Kidney (tissue), 14 donors: ENCODE measurements around the gene ZNF652. TPM values are rescaled to one million over a fixed set of nuclear protein-coding genes. Genes with fewer than 3 reads are reported as not detected.
A peak's percentile ranks its signal among the peaks of the same experiment; 100 is the strongest.
"Not testable (repeated sequence)": the region's sequence is repeated elsewhere in the genome, so short reads cannot be mapped to it uniquely, and the experiment has no call there.

Experiments
- DNase-seq, 5 donors: peaks; one replicate each; pipeline ENCODE4 v3.0.0-alpha.2; 2013 to 2020
- FAIRE-seq: peaks from 2 replicates; lab custom pipeline; 2012; peaks lifted over from hg19 to GRCh38; lab: Jason Lieb, UNC
- H3K27ac ChIP-seq, 2 donors: one replicate each; pipeline ENCODE4 v1.7.0; 2013; ENCODE audit warnings: low read depth in 2 of 2, low read length in 2 of 2, inconsistent platforms in 1 of 2
- H3K27me3 ChIP-seq: one replicate; pipeline ENCODE4 v1.7.1; 2013; ENCODE audit warnings: low read length, inconsistent platforms; ENCODE audit not compliant: control insufficient read depth, insufficient read depth
- H3K36me3 ChIP-seq, 3 donors: one replicate each; pipeline versions ENCODE4 v1.7.0 to v1.7.1; 2013; ENCODE audit warnings: low read length in 3 of 3, control low read depth in 1 of 3, inconsistent platforms in 1 of 3; ENCODE audit not compliant: insufficient read depth in 3 of 3, control insufficient read depth in 2 of 3
- H3K4me1 ChIP-seq, 3 donors: one replicate each; pipeline versions ENCODE4 v1.7.0 to v1.7.1; 2013; ENCODE audit warnings: low read length in 3 of 3, inconsistent platforms in 1 of 3, low read depth in 1 of 3; ENCODE audit not compliant: control insufficient read depth in 2 of 3, insufficient read depth in 2 of 3
- H3K4me3 ChIP-seq, 3 donors: one replicate each; pipeline versions ENCODE4 v1.7.0 to v1.8.1; 2013; ENCODE audit warnings: low read length in 3 of 3, control low read depth in 1 of 3, inconsistent platforms in 1 of 3
- H3K9ac ChIP-seq, 3 donors: one replicate each; pipeline versions ENCODE4 v1.7.0 to v1.7.1; 2013; ENCODE audit warnings: low read length in 3 of 3, control low read depth in 1 of 3, inconsistent platforms in 1 of 3
- H3K9me3 ChIP-seq, 3 donors: one replicate each; pipeline versions ENCODE4 v1.7.0 to v1.7.1; 2013; ENCODE audit warnings: low read length in 3 of 3, control low read depth in 1 of 3, inconsistent platforms in 1 of 3; ENCODE audit not compliant: control insufficient read depth in 2 of 3, insufficient read depth in 1 of 3
- intact Hi-C: fragments of 100-400 bp; cut with DNase I; formaldehyde crosslinking; loops from one replicate; pipeline ENCODE4 v1.11.1; 2022
- polyA plus RNA-seq: library from polyadenylated mRNA; stranded (reverse); fragments of 350-450 nt; fragmentation: Illumina TruSeq; extraction: RNeasy Lipid Tissue Mini Kit (QIAGEN cat#74804); gene quantifications from one replicate; pipeline ENCODE4 v1.2.3, GENCODE V29; 2014; ENCODE audit warnings: low read depth, low replicate concordance; ENCODE audit not compliant: insufficient read depth
- total RNA-seq: library from RNA; stranded (reverse); fragmentation: NEBNext Ultra II Directional; extraction: Animal tissue kit (Norgen Biotek cat#: 25700); gene quantifications from one replicate; pipeline ENCODE4 v1.2.1, GENCODE V29; 2021
- TF ChIP-seq, protein P1 (sequence below): IDR thresholded peaks from 3 replicates; pipeline ENCODE4 v1.5.1; 2012; ENCODE audit warnings: mild to moderate bottlenecking, moderate library complexity, borderline replicate concordance; ENCODE audit not compliant: insufficient read depth; ENCODE audit errors: extremely low read depth
- donor health status: control.
- donor health status: control.
- donor health status: control.
- donor health status: control.
- donor health status: control.
- donor health status: DM: yes; HTN: yes; CAD: no.
- donor health status: Normal renal cell carcinoma (clear cell type).

ZNF652 gene
- total and polyA plus RNA-seq, 2 donors from 2014 or later, result 30.1 to 49.0 TPM

DNA sequence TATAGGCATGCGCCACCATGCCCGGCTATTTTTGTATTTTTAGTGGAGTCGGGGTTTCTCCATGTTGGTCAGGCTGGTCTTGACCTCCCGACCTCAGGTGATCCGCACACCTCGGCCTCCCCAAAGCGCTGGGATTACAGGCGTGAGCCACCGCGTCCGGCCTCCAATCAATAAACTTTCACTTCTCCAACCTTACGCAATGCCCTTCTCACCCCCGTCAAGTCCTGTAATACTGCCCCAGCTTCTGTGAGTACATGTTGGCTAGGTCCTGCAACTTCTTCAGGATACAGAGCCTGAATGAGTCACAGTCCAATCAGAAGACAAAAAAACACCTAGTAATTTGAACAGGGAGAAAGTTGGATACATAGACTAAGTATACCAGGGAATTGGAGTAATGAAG is 84.4 kb downstream of the ZNF652 start:
- Histone ChIP-seq H3K27ac (no peak overlapping the region), H3K4me1 (no peaks in the 10 kb centered on the region), H3K36me3 (no peaks in the 10 kb centered on the region), H3K9ac (no peak overlapping the region), H3K4me3 (no peak overlapping the region), H3K27me3 (no peaks in the 10 kb centered on the region), H3K9me3 (no peaks in the 10 kb centered on the region)
- intact Hi-C loops, result no loop called here
- FAIRE-seq, result no peak
- peak in 2 of 5 donors; percentile 22 to 33 for DNase-seq
- TF ChIP-seq, protein P1, sequence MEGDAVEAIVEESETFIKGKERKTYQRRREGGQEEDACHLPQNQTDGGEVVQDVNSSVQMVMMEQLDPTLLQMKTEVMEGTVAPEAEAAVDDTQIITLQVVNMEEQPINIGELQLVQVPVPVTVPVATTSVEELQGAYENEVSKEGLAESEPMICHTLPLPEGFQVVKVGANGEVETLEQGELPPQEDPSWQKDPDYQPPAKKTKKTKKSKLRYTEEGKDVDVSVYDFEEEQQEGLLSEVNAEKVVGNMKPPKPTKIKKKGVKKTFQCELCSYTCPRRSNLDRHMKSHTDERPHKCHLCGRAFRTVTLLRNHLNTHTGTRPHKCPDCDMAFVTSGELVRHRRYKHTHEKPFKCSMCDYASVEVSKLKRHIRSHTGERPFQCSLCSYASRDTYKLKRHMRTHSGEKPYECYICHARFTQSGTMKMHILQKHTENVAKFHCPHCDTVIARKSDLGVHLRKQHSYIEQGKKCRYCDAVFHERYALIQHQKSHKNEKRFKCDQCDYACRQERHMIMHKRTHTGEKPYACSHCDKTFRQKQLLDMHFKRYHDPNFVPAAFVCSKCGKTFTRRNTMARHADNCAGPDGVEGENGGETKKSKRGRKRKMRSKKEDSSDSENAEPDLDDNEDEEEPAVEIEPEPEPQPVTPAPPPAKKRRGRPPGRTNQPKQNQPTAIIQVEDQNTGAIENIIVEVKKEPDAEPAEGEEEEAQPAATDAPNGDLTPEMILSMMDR, result no peak

DNA sequence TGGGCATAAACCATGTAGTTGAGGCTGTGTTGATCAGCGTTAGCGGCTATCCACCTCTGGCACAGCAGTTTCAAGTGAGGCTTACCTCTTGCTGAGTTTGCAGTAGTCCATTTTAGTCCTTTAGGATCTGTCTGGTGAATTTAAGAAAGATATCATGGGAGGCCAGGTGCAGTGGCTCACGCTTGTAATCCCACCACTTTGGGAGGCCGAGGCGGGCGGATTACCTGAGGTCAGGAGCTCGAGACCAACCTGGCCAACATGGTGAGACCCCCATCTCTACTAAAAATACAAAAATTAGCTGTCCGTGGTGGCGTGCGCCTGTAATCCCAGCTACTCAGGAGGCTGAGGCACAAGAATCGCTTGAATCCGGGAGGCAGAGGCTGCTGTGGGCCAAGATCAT is 86.1 kb downstream of the ZNF652 start:
- FAIRE-seq, H3K36me3 ChIP-seq, H3K27ac ChIP-seq, H3K27me3 ChIP-seq, H3K4me3 ChIP-seq, H3K9me3 ChIP-seq, intact Hi-C loops, H3K9ac ChIP-seq, H3K4me1 ChIP-seq: not testable (repeated sequence)
- peak in 2 of 5 donors; percentile 4 to 18 for DNase-seq

DNA sequence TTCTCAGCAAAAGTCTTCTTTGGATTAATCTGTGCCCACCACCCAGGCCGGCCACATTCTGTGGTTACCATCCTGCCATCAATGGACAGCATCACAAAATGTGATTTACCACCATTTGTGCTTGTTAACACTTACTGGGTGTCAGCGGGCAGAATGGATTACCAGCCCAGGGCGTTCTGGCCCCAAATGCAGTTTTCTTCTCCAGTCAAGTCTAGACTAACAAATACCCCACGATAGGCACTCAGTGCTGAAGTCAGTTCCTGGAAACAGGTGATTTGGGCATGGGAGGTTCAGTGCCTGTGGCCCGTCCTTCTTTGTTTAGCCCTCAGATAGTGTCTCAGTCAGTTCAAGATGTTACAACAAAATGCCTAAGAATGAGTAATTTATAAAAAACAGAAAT is 92.7 kb downstream of the ZNF652 start:
- DNase-seq (peak in 3 of 5 donors; percentile 7 to 22 (median 13)), FAIRE-seq (no peak)
- Histone ChIP-seq H3K4me1 (no peaks in the 10 kb centered on the region), H3K4me3 (no peak overlapping the region), H3K9ac (no peak overlapping the region), H3K9me3 (no peaks in the 10 kb centered on the region), H3K27ac (no peak overlapping the region), H3K27me3 (no peaks in the 10 kb centered on the region), H3K36me3 (no peaks in the 10 kb centered on the region)
- TF ChIP-seq, protein P1, result no peak
- intact Hi-C loops, result no loop called here

DNA sequence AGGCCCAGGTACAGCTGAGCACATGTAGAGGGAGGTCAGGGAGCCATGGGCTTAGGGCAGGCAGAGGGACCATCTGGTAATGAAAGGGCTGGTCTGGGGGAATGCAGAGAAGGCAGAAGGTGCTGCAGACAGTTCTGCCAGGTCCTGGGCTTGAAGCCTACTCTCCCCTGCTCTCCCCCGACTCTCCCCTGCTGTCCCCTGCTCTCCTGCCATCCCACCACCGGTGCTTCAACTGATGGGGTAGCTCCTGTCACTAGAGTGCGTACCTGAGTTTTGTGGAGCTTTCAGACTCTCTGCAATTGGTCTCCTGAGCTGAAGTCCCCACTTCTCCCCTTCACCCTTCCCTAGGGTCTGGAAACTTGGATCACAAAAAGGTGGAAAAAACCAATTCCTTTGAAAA is 94.1 kb downstream of the ZNF652 start:
- H3K9me3 ChIP-seq, result no peaks in the 10 kb centered on the region
- no peak overlapping the region for H3K27ac ChIP-seq
- H3K36me3 ChIP-seq, result no peaks in the 10 kb centered on the region
- DNase-seq, result peak in 1 of 5 donors; percentile 29
- no peaks in the 10 kb centered on the region for H3K4me1 ChIP-seq
- FAIRE-seq, result no peak
- intact Hi-C loops, result no loop called here
- H3K9ac ChIP-seq, result no peak overlapping the region
- no peak overlapping the region for H3K4me3 ChIP-seq
- no peaks in the 10 kb centered on the region for H3K27me3 ChIP-seq
- TF ChIP-seq, protein P1, result no peak
